ENCODE data around the gene PDGFRA.

The PDGFRA gene

DNA sequence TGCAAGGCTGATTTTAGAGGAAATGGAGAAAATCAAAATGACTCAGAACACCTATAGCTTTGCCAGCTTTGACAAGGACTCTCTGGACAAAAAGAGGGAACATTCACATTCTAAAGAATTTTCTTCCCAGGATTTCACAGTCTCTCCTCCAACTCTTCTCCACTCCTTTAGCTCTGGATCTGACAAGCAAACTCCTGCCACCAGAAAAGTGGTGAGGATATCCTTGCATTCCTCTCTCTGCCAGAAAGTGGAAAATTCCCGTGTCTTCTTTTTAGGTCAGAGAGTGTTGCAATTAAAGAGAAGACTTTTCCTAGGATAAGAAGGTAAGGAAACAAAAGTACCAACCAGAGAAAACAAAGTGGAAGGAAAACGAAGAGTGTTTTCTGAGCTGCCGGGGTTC is 16.1 kb upstream of the PDGFRA start (continued):
- TF ChIP-seq ZNF280C (tag by site-specific recombination; IDR thresholded peaks at IDR 0.05), result no peak
- TF ChIP-seq ZNF184 (tag by site-specific recombination; IDR thresholded peaks at IDR 0.05), result no peak

DNA sequence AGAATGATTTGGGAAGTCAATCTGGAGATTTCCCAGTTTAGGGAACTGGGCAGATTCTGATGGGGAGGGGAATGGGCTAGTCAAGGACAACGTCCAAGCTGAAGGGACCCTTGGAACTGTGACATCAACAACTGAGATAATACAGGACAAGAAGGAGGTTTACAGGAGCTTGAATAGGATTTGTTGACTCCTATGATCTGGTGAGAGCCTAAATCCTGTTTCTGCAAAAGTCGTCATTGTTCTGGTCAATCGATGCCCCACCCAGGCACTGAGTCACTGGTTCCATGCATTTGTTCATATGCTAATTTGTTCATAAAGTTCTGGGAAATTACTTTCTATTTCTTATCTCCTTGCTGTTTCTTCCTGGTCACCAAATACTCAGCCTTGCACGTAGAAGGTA is 15.3 kb upstream of the PDGFRA start:
- POLR2A ChIA-PET, result no interaction called here
- Histone ChIP-seq H3K9me3 (ENCODE audit: control insufficient read depth, insufficient read depth, low read depth, low read length) (no peaks in the 10 kb centered on the region), H3K27ac (ENCODE audit: extremely low read depth, low read depth, low read length) (no peak overlapping the region), H3K4me1 (ENCODE audit: control insufficient read depth, insufficient read depth, low read length) (no peaks in the 10 kb centered on the region), H3K36me3 (ENCODE audit: control insufficient read depth in 2 of 2, insufficient read depth in 1 of 2, low read length in 2 of 2) (no peaks in the 10 kb centered on the region), H3K4me3 (ENCODE audit: low read depth, low read length) (no peak overlapping the region)
- CTCF ChIA-PET, result interaction anchor here (1.3 kb wide), 1 partner anchor 19 kb away, joined by 4 read pairs; no protein-coding TSS in a partner anchor
- no peak for TF ChIP-seq KLF8 (tag by site-specific recombination; IDR thresholded peaks at IDR 0.05)

- Histone ChIP-seq H3K4me1 (ENCODE audit: control insufficient read depth, insufficient read depth, low read length) (no peaks in the 10 kb centered on the region), H3K36me3 (ENCODE audit: control insufficient read depth in 2 of 2, insufficient read depth in 1 of 2, low read length in 2 of 2) (no peaks in the 10 kb centered on the region), H3K9me3 (ENCODE audit: control insufficient read depth, insufficient read depth, low read depth, low read length) (no peaks in the 10 kb centered on the region), H3K4me3 (ENCODE audit: low read depth, low read length) (no peak overlapping the region), H3K27ac (ENCODE audit: extremely low read depth, low read depth, low read length) (no peak overlapping the region)
- ChIA-PET POLR2A (interaction anchor here (0.7 kb wide), 1 partner anchor 16 kb away, joined by 4 read pairs; no protein-coding TSS in a partner anchor), CTCF (interaction anchor here (0.6 to 5.9 kb wide), 6 partner anchors 12 to 1201 kb away, joined by 3 to 62 read pairs (median 6); no protein-coding TSS in a partner anchor)
- TF ChIP-seq ZNF747 (tag by site-specific recombination; IDR thresholded peaks at IDR 0.05) (no peak), PRDM6 (tag by site-specific recombination; IDR thresholded peaks at IDR 0.05) (0 out of 2 replicates have a peak, but pooled peaks have one; percentile 31)
Observed at GRCh38 chr4:54215379-54216077, 13.6 kb upstream of the PDGFRA start.

DNA sequence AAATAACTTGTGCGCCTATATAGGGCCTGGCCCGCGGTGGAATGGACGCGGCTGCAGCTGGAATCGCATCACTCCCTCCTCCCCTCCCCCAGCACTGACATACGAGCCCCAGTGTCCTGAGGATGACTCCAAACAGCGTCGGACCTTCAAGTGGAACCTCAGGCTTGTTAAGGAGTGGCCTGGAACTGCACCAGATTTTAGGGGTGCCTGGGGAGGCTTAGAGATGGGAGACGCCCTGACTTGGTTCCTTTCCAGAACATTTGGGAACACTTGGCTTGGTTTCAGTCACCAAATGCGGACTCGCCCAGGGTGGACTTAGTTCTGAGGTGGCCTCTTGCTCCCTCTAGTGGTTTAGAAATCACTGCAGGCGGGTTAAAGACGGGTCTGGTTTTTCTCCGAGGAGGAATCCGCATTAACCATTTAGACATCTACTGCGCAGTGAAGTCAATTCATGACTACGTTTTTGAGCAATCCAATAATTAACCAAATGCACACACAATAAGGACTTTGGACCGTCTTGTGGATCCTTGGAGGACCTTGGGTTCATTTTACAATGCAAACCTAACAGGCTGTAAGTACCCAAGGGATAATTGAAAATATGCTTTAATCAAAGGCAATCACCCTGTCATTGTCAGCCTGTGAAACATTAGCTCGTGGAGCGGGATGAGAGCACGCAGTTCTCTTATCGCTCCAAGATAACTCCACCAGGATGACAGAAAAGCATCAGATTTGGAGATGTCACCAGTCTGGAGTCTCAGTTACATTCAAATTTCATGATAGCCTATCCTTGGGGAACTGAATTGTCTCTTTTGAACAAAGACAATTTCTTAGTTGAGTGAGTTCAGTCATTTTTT is 11.2 kb upstream of the PDGFRA start:
- Histone ChIP-seq H3K36me3 (ENCODE audit: control insufficient read depth in 2 of 2, insufficient read depth in 1 of 2, low read length in 2 of 2) (no peaks in the 10 kb centered on the region), H3K27ac (ENCODE audit: extremely low read depth, low read depth, low read length) (peak overlapping the region; percentile 46; the same call in 1 of the 2 replicates), H3K9me3 (ENCODE audit: control insufficient read depth, insufficient read depth, low read depth, low read length) (no peaks in the 10 kb centered on the region), H3K4me1 (ENCODE audit: control insufficient read depth, insufficient read depth, low read length) (no peaks in the 10 kb centered on the region), H3K4me3 (ENCODE audit: low read depth, low read length) (peak overlapping the region; percentile 45)
- ChIA-PET POLR2A (no interaction called here), CTCF (interaction anchor here (0.5 to 5.9 kb wide), 22 partner anchors 11 to 740 kb away, joined by 3 to 62 read pairs (median 4); partner anchors contain the start of genes GSX2 and PDGFRA)
- TF ChIP-seq, protein P1, sequence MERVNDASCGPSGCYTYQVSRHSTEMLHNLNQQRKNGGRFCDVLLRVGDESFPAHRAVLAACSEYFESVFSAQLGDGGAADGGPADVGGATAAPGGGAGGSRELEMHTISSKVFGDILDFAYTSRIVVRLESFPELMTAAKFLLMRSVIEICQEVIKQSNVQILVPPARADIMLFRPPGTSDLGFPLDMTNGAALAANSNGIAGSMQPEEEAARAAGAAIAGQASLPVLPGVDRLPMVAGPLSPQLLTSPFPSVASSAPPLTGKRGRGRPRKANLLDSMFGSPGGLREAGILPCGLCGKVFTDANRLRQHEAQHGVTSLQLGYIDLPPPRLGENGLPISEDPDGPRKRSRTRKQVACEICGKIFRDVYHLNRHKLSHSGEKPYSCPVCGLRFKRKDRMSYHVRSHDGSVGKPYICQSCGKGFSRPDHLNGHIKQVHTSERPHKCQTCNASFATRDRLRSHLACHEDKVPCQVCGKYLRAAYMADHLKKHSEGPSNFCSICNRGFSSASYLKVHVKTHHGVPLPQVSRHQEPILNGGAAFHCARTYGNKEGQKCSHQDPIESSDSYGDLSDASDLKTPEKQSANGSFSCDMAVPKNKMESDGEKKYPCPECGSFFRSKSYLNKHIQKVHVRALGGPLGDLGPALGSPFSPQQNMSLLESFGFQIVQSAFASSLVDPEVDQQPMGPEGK (tag by site-specific recombination; IDR thresholded peaks at IDR 0.05), result 0 out of 2 replicates have a peak, but pooled peaks have one; percentile 25
- TF ChIP-seq PRDM10 (tag by site-specific recombination; IDR thresholded peaks at IDR 0.05) (peak; percentile 61), CTCF (tag by site-specific recombination; IDR thresholded peaks at IDR 0.05) (peak; percentile 61), ZBTB8A (tag by site-specific recombination; IDR thresholded peaks at IDR 0.05) (0 out of 2 replicates have a peak, but pooled peaks have one; percentile 15), ZNF585B (tag by site-specific recombination; IDR thresholded peaks at IDR 0.05) (no peak), ZNF660 (tag by site-specific recombination; IDR thresholded peaks at IDR 0.05) (peak; percentile 42; the same call in 1 of the 2 replicates), TRIM28 (IDR thresholded peaks at IDR 0.05; ENCODE audit: borderline replicate concordance, low read length) (peak; percentile 61; the same call in 1 of the 2 replicates)

Data from HEK293 (cell line).